ENCODE measurements around the gene IPO4.
"Not testable (repeated sequence)": the region's sequence is repeated elsewhere in the genome, so short reads cannot be mapped to it uniquely, and the experiment has no call there.

IPO4 gene

GRCh38 chr14:24188251-24189058, at the start of gene IPO4:
TSS of gene IPO4 (minus strand) at chr14:24188816. CDS start at chr14:24188787, 29 bp downstream.
- DNase-seq (ENCODE audit: low spot score): peak; percentile 98

- no peak for DNase-seq (ENCODE audit: low spot score)
Measured at GRCh38 chr14:24238123-24238522, 49.5 kb upstream of the IPO4 start.

- DNase-seq (ENCODE audit: low spot score): no peak
Measured at GRCh38 chr14:24237463-24237955, 48.9 kb upstream of the IPO4 start.

- DNase-seq (ENCODE audit: low spot score): no peak
Measured at GRCh38 chr14:24236689-24237462, 48.3 kb upstream of the IPO4 start.

- no peak for DNase-seq (ENCODE audit: low spot score)
Measured at GRCh38 chr14:24235804-24236688, 47.4 kb upstream of the IPO4 start.

GRCh38 chr14:24234095-24235005, 45.7 kb upstream of the IPO4 start:
- DNase-seq (ENCODE audit: low spot score): no peak

- no peak for DNase-seq (ENCODE audit: low spot score)
Measured at GRCh38 chr14:24233538-24233866, 44.9 kb upstream of the IPO4 start.

- DNase-seq (ENCODE audit: low spot score): no peak
Measured at GRCh38 chr14:24232645-24233537, 44.3 kb upstream of the IPO4 start, which contains the start of gene GMPR2. TSS of gene GMPR2 (plus strand) at chr14:24232929. CDS start at chr14:24233254, 325 bp downstream.

GRCh38 chr14:24232121-24232644, 43.6 kb upstream of the IPO4 start, which contains the start of gene NEDD8:
TSS of gene NEDD8 (minus strand) at chr14:24232367. CDS start at chr14:24232267, 100 bp downstream.
- DNase-seq (ENCODE audit: low spot score): peak; percentile 94

GRCh38 chr14:24231263-24232120, 42.9 kb upstream of the IPO4 start:
- no peak for DNase-seq (ENCODE audit: low spot score)

- DNase-seq (ENCODE audit: low spot score): no peak
Measured at GRCh38 chr14:24228902-24229301, 40.3 kb upstream of the IPO4 start.

GRCh38 chr14:24226473-24226872, 37.9 kb upstream of the IPO4 start:
- DNase-seq (ENCODE audit: low spot score): no peak

GRCh38 chr14:24224618-24225071, 36.0 kb upstream of the IPO4 start:
- DNase-seq (ENCODE audit: low spot score): peak; percentile 61

GRCh38 chr14:24222987-24223386, 34.4 kb upstream of the IPO4 start:
- not testable (repeated sequence) for DNase-seq (ENCODE audit: low spot score)

- no peak for DNase-seq (ENCODE audit: low spot score)
Measured at GRCh38 chr14:24219521-24219920, 30.9 kb upstream of the IPO4 start.

GRCh38 chr14:24219080-24219479, 30.5 kb upstream of the IPO4 start:
- DNase-seq (ENCODE audit: low spot score): no peak

- DNase-seq (ENCODE audit: low spot score): not testable (repeated sequence)
Measured at GRCh38 chr14:24216876-24217275, 28.3 kb upstream of the IPO4 start.

GRCh38 chr14:24216345-24216699, 27.7 kb upstream of the IPO4 start:
- no peak for DNase-seq (ENCODE audit: low spot score)
